A549 (cell line): ENCODE results near the gene SKA3.
"Not testable (repeated sequence)": the region's sequence is repeated elsewhere in the genome, so short reads cannot be mapped to it uniquely, and the experiment has no call there.

Experiments used
- CEBPB ChIP-seq, 2 experiments: fragments of >200 bp in 1 of 2; sonication (Bioruptor Twin) in 1 of 2; formaldehyde crosslinking in 1 of 2; IDR thresholded peaks; 2 replicates each; pipeline ENCODE4 v1.6.1; 2012 to 2016
- CHD4 ChIP-seq: fragments of 200-600 bp; sonication (generic); IDR thresholded peaks from 2 replicates; pipeline ENCODE4 v1.6.1; 2016; ENCODE audit warnings: antibody characterized with exemption, mild to moderate bottlenecking, borderline replicate concordance
- RCOR1 ChIP-seq: fragments of 150-350 bp; IDR thresholded peaks from 2 replicates; pipeline ENCODE4 v1.6.1; 2014; ENCODE audit warnings: antibody characterized with exemption, low read length, low read depth
- ZC3H11A ChIP-seq: fragments of 450-650 bp; IDR thresholded peaks from 2 replicates; pipeline ENCODE4 v1.6.1; 2014; ENCODE audit warnings: antibody characterized with exemption, mild to moderate bottlenecking
- ZNF302 ChIP-seq: fragments of 250-450 bp; sonication (Bioruptor Pico); IDR thresholded peaks from 2 replicates; pipeline ENCODE4 v1.9.0; 2021; ENCODE audit warnings: inconsistent platforms, mild to moderate bottlenecking, moderate library complexity
- TF ChIP-seq, protein P1 (sequence below): IDR thresholded peaks from 2 replicates; pipeline ENCODE4 v1.6.1; 2012
- TF ChIP-seq, protein P2 (sequence below): fragments of >200 bp; sonication (Bioruptor Twin); formaldehyde crosslinking; IDR thresholded peaks from 3 replicates; pipeline ENCODE4 v1.5.1; 2016

DNA sequence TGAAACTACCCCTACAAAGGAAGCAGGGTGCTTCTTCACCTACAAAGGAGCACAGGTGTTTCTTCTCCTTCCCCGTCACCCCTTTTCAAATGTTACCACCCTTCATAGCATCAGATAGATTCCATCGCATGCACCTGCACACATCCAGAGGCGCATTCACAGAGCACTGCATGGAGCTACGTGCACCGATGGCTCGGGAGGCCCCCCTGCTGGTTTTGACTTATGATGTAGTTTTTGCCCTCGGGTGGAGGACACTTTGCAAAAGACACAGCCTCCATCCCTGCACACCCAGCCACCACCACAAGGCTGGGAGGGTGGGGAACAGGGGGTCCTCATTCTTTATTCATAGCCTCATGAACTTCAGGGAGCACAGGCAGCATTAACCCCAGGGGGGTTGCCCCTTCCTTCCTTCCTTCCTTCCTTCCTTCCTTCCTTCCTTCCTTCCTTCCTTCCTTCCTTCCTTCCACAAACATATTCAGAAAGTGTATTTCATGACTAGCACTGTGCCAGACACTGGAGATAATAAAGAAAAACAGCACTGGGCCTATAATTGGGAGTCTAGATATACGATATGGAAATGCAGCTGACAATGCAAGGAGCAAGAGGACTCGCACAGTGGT, 21.4 kb upstream of the SKA3 start:
- not testable (repeated sequence) for TF ChIP-seq CEBPB (IDR thresholded peaks at IDR 0.05); CHD4; ZNF302 (CRISPR knock-in tag); RCOR1; ZC3H11A
- TF ChIP-seq, protein P1, sequence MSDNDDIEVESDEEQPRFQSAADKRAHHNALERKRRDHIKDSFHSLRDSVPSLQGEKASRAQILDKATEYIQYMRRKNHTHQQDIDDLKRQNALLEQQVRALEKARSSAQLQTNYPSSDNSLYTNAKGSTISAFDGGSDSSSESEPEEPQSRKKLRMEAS = not testable (repeated sequence)
- TF ChIP-seq, protein P2, sequence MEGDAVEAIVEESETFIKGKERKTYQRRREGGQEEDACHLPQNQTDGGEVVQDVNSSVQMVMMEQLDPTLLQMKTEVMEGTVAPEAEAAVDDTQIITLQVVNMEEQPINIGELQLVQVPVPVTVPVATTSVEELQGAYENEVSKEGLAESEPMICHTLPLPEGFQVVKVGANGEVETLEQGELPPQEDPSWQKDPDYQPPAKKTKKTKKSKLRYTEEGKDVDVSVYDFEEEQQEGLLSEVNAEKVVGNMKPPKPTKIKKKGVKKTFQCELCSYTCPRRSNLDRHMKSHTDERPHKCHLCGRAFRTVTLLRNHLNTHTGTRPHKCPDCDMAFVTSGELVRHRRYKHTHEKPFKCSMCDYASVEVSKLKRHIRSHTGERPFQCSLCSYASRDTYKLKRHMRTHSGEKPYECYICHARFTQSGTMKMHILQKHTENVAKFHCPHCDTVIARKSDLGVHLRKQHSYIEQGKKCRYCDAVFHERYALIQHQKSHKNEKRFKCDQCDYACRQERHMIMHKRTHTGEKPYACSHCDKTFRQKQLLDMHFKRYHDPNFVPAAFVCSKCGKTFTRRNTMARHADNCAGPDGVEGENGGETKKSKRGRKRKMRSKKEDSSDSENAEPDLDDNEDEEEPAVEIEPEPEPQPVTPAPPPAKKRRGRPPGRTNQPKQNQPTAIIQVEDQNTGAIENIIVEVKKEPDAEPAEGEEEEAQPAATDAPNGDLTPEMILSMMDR = not testable (repeated sequence)
